GM23338 (cell line): ENCODE results near the gene MPV17. TPM values are rescaled to one million over a fixed set of nuclear protein-coding genes. Genes with fewer than 3 reads are reported as not detected.
"Not testable (repeated sequence)": the region's sequence is repeated elsewhere in the genome, so short reads cannot be mapped to it uniquely, and the experiment has no call there.

ENCODE experiments used
- ATAC-seq: fragments of 200-7000 bp; cut with Tn5 transposase; 3 replicates; pipeline ENCODE4 v1.9.1; 2020
- DNase-seq: peaks from one replicate; pipeline ENCODE4 v3.0.0-alpha.2; 2015; ENCODE audit warnings: low spot score
- H2AFZ ChIP-seq: fragments of 200-600 bp; sonication (generic); 2 replicates; pipeline ENCODE4 v1.8.0; 2016; ENCODE audit warnings: antibody characterized with exemption, mild to moderate bottlenecking, moderate library complexity
- H3F3A ChIP-seq: fragments of 200-600 bp; sonication (generic); replicated peaks from 2 replicates; pipeline ENCODE4 v1.8.0; 2017; ENCODE audit warnings: antibody characterized with exemption, mixed run types, low read depth
- H3K27ac ChIP-seq: fragments of 200-600 bp; sonication (generic); 2 replicates; pipeline ENCODE4 v1.6.1; 2016; ENCODE audit warnings: low read depth
- H3K27me3 ChIP-seq: fragments of 200-600 bp; sonication (generic); 2 replicates; pipeline ENCODE4 v1.8.0; 2016; ENCODE audit warnings: mild to moderate bottlenecking, mixed run types, moderate library complexity; ENCODE audit not compliant: insufficient read depth
- H3K36me3 ChIP-seq: fragments of 200-600 bp; sonication (generic); 2 replicates; pipeline ENCODE4 v1.8.0; 2016; ENCODE audit warnings: mild to moderate bottlenecking; ENCODE audit not compliant: insufficient read depth
- H3K4me1 ChIP-seq: fragments of 200-600 bp; sonication (generic); 2 replicates; pipeline ENCODE4 v1.8.0; 2016; ENCODE audit warnings: mild to moderate bottlenecking, moderate library complexity; ENCODE audit not compliant: insufficient read depth
- H3K4me2 ChIP-seq: fragments of 200-600 bp; sonication (generic); 2 replicates; pipeline ENCODE4 v1.7.1; 2017; ENCODE audit warnings: mixed run types
- H3K4me3 ChIP-seq: fragments of 200-600 bp; sonication (generic); 2 replicates; pipeline ENCODE4 v1.6.1; 2016; ENCODE audit warnings: mixed run types
- H3K79me2 ChIP-seq: fragments of 200-600 bp; sonication (generic); replicated peaks from 2 replicates; pipeline ENCODE4 v1.8.0; 2017; ENCODE audit warnings: mild to moderate bottlenecking; ENCODE audit not compliant: insufficient read depth
- H3K9me2 ChIP-seq: fragments of 200-600 bp; sonication (generic); 2 replicates; pipeline ENCODE4 v1.8.0; 2017; ENCODE audit not compliant: insufficient read depth
- H4K20me1 ChIP-seq: fragments of 200-600 bp; sonication (generic); replicated peaks from 2 replicates; pipeline ENCODE4 v1.8.0; 2017; ENCODE audit warnings: mild to moderate bottlenecking; ENCODE audit not compliant: insufficient read depth
- H3K27ac Mint-ChIP-seq: 2 replicates; pipeline ENCODE4 v1.8.0; 2020; ENCODE audit warnings: inconsistent platforms, mild to moderate bottlenecking, moderate library complexity, mixed read lengths
- H3K27me3 Mint-ChIP-seq: 3 replicates; pipeline ENCODE4 v1.8.0; 2022; ENCODE audit warnings: low read depth, mild to moderate bottlenecking, moderate library complexity, mixed read lengths, inconsistent platforms; ENCODE audit not compliant: insufficient read depth, poor library complexity
- H3K36me3 Mint-ChIP-seq: 3 replicates; pipeline ENCODE4 v1.8.0; 2021; ENCODE audit warnings: low read depth, mild to moderate bottlenecking, inconsistent platforms, moderate library complexity, mixed read lengths
- H3K4me1 Mint-ChIP-seq: 3 replicates; pipeline ENCODE4 v1.8.0; 2020; ENCODE audit warnings: mild to moderate bottlenecking, inconsistent platforms, mixed read lengths
- H3K4me3 Mint-ChIP-seq: 3 replicates; pipeline ENCODE4 v1.8.0; 2021; ENCODE audit warnings: moderate library complexity, mild to moderate bottlenecking, inconsistent platforms, mixed read lengths
- H3K9me3 Mint-ChIP-seq: 3 replicates; pipeline ENCODE4 v1.8.0; 2020; ENCODE audit warnings: moderate library complexity, mild to moderate bottlenecking, inconsistent platforms, mixed read lengths
- CREB1 ChIP-seq: fragments of 250-450 bp; sonication (Bioruptor Pico); IDR thresholded peaks from 2 replicates; pipeline ENCODE4 v1.5.0; 2020; ENCODE audit warnings: low read depth, mild to moderate bottlenecking, moderate library complexity
- ETS1 ChIP-seq: IDR thresholded peaks from 2 replicates; pipeline ENCODE4 v1.6.1; 2016; ENCODE audit warnings: antibody characterized with exemption
- REST ChIP-seq: IDR thresholded peaks from one replicate; pipeline ENCODE4 v1.6.1; 2018; ENCODE audit warnings: antibody characterized with exemption; ENCODE audit not compliant: unreplicated experiment
- ZNF114 ChIP-seq: fragments of 250-450 bp; sonication (Bioruptor Pico); IDR thresholded peaks from 2 replicates; pipeline ENCODE4 v1.5.0; 2020; ENCODE audit warnings: mild to moderate bottlenecking, moderate library complexity
- ZNF462 ChIP-seq: fragments of 250-450 bp; sonication (Bioruptor Pico); IDR thresholded peaks from 2 replicates; pipeline ENCODE4 v1.5.0; 2020; ENCODE audit warnings: mild to moderate bottlenecking, moderate library complexity
- polyA plus RNA-seq: library from polyadenylated mRNA; unstranded; fragments of >200 nt; fragmentation: Nextera tagmentation; extraction: Ambion mirVana; gene quantifications from 2 replicates; pipeline ENCODE4 v1.2.1, GENCODE V29; 2016
- total RNA-seq: library from RNA; depleted of rRNA; stranded (reverse); fragments of >200 nt; shearing (Covaris generic); gene quantifications from 2 replicates; pipeline ENCODE4 v1.2.3, GENCODE V29; 2014

The MPV17 gene
- total and polyA plus RNA-seq, 2 experiments from 2014 or later = 52.5 to 94.2 TPM

- TF ChIP-seq REST (no peak), ZNF114 (CRISPR knock-in tag) (no peak), ETS1 (no peak), CREB1 (no peak)
Measured at GRCh38 chr2:27270670-27271069, 52.2 kb downstream of the MPV17 start (continued).

- TF ChIP-seq REST (no peak), ZNF114 (CRISPR knock-in tag) (no peak), ZNF462 (CRISPR knock-in tag) (no peak)
- 0 out of 3 replicates have a peak, but pooled peaks cover 3% of the 10 kb centered on the region for H3K9me3 Mint-ChIP-seq
Measured at GRCh38 chr2:27270131-27270530, 52.8 kb downstream of the MPV17 start.

GRCh38 chr2:27268296-27268695 lies 54.6 kb downstream of the MPV17 start:
- not testable (repeated sequence) for H3K9me3 Mint-ChIP-seq, H3K9me2 ChIP-seq, H2AFZ ChIP-seq, H3K4me1 Mint-ChIP-seq, H3K36me3 Mint-ChIP-seq, H3K4me3 ChIP-seq, ATAC-seq, H3K27ac Mint-ChIP-seq, DNase-seq, H3K27ac ChIP-seq, H3F3A ChIP-seq, H3K4me2 ChIP-seq, H3K79me2 ChIP-seq, H3K4me1 ChIP-seq, H3K4me3 Mint-ChIP-seq, H3K36me3 ChIP-seq, H4K20me1 ChIP-seq
- peaks cover 17% of the 10 kb centered on the region for H3K27me3 Mint-ChIP-seq
- H3K27me3 ChIP-seq = peaks cover 46% of the 10 kb centered on the region

More at GRCh38 chr2:27270131-27270530, 52.8 kb downstream of the MPV17 start:
- Histone ChIP-seq H3K4me2 (no peak overlapping the region), H3K79me2 (no peaks in the 10 kb centered on the region), H3K27me3 (peaks cover 27% of the 10 kb centered on the region), H3K9me2 (no peaks in the 10 kb centered on the region), H4K20me1 (no peaks in the 10 kb centered on the region), H3K36me3 (no peaks in the 10 kb centered on the region), H3K27ac (no peak overlapping the region), H2AFZ (no peak overlapping the region), H3K4me1 (no peaks in the 10 kb centered on the region), H3K4me3 (no peak overlapping the region), H3F3A (no peaks in the 10 kb centered on the region)
- Mint-ChIP-seq H3K4me3 (no peak overlapping the region), H3K27ac (no peak overlapping the region), H3K36me3 (no peaks in the 10 kb centered on the region; the same call in 2 of the 3 replicates), H3K27me3 (no peaks in the 10 kb centered on the region), H3K4me1 (peaks cover 5% of the 10 kb centered on the region)
- no peak for DNase-seq
- no peak for ATAC-seq
